Stimulated activated CD4-positive, alpha-beta T cell treated with anti-CD3 and anti-CD28 coated beads, TNF-alpha, amount 100 ng/mL, for 1 hour (primary cell): ENCODE measurements around the gene PPP1R13B.
"Not testable (repeated sequence)": the region's sequence is repeated elsewhere in the genome, so short reads cannot be mapped to it uniquely, and the experiment has no call there.

Experiments used
- DNase-seq, 3 donors: peaks; one replicate each; pipeline ENCODE4 v3.0.0-alpha.2; 2020; ENCODE audit warnings: low read depth in 3 of 3, low spot score in 1 of 3

Gene PPP1R13B

GRCh38 chr14:103859416-103860202, 12.2 kb upstream of the PPP1R13B start:
- DNase-seq, result no peak

- no peak for DNase-seq
Observed at GRCh38 chr14:103858063-103858781, 10.8 kb upstream of the PPP1R13B start.

- no peak for DNase-seq
Observed at GRCh38 chr14:103857256-103857655, 9.9 kb upstream of the PPP1R13B start.

- no peak for DNase-seq
Observed at GRCh38 chr14:103856607-103857006, 9.2 kb upstream of the PPP1R13B start.

- no peak for DNase-seq
Observed at GRCh38 chr14:103856105-103856504, 8.7 kb upstream of the PPP1R13B start.

GRCh38 chr14:103855734-103856095, 8.3 kb upstream of the PPP1R13B start:
- no peak for DNase-seq

GRCh38 chr14:103854822-103855733, 7.7 kb upstream of the PPP1R13B start:
- no peak for DNase-seq

- DNase-seq, result no peak
Observed at GRCh38 chr14:103854017-103854808, 6.8 kb upstream of the PPP1R13B start.

GRCh38 chr14:103849151-103849886, 1.9 kb upstream of the PPP1R13B start:
- DNase-seq, result no peak

- no peak for DNase-seq
Observed at GRCh38 chr14:103848175-103849077, 1.1 kb upstream of the PPP1R13B start.

GRCh38 chr14:103846543-103847450, 578 bp downstream of the PPP1R13B start:
- DNase-seq, result no peak

GRCh38 chr14:103846097-103846496, 1.3 kb downstream of the PPP1R13B start:
- DNase-seq, result no peak

GRCh38 chr14:103845327-103845726, 2.0 kb downstream of the PPP1R13B start:
- no peak for DNase-seq

GRCh38 chr14:103841265-103841664, 6.1 kb downstream of the PPP1R13B start:
- not testable (repeated sequence) for DNase-seq

- no peak for DNase-seq
Observed at GRCh38 chr14:103840014-103840413, 7.4 kb downstream of the PPP1R13B start.

- DNase-seq, result no peak
Observed at GRCh38 chr14:103839579-103839978, 7.8 kb downstream of the PPP1R13B start.

- DNase-seq, result no peak
Observed at GRCh38 chr14:103838117-103838516, 9.3 kb downstream of the PPP1R13B start.
